ENCODE measurements around the gene ANKRD18A. TPM values are rescaled to one million over a fixed set of nuclear protein-coding genes. Genes with fewer than 3 reads are reported as not detected.

ANKRD18A gene
- total and polyA plus RNA-seq, 2 of the 4 experiments (the other 2 are of a cell fraction) = not detected

GRCh38 chr9:38526591-38526990 is 93.8 kb downstream of the ANKRD18A start:
- in situ Hi-C loops (cut with MboI; ENCODE audit: low sequenced_read_pairs) = loop anchor here (10.0 kb wide), 1 partner anchor 62 kb away; no protein-coding TSS in a partner anchor
- no peaks in the 10 kb centered on the region for H3K79me1 ChIP-seq (ENCODE audit: low read depth in 1 of 2, low read length in 2 of 2)
- no peak overlapping the region for H2BK20ac ChIP-seq (ENCODE audit: low read depth, low read length)
- DNase-seq (no peak), ATAC-seq (ENCODE audit: low read depth) (no peak)
- no peaks in the 10 kb centered on the region for H3K9me1 ChIP-seq (ENCODE audit: insufficient read depth, low read length)
- TF ChIP-seq POLR2A (IDR thresholded peaks at IDR 0.05; ENCODE audit: low read depth, low read length) (no peak), NFE2L2 (IDR thresholded peaks at IDR 0.05; ENCODE audit: low read depth, low read length) (no peak), MAZ (IDR thresholded peaks at IDR 0.05; ENCODE audit: borderline replicate concordance, low read depth, low read length) (no peak), BHLHE40 (IDR thresholded peaks at IDR 0.05; ENCODE audit: low read depth, low read length) (no peak), FOS (IDR thresholded peaks at IDR 0.05; ENCODE audit: low read depth, low read length) (no peak), USF2 (IDR thresholded peaks at IDR 0.05; ENCODE audit: low read depth, low read length) (no peak), RFX5 (IDR thresholded peaks at IDR 0.05; ENCODE audit: low read depth, low read length) (no peak)
- H4K91ac ChIP-seq (ENCODE audit: insufficient read depth, low read depth, low read length) = no peak overlapping the region
- no peak overlapping the region for H3K56ac ChIP-seq (ENCODE audit: extremely low read depth, insufficient read depth, low read length)
- no peak overlapping the region for H2AFZ ChIP-seq (replicated peaks; ENCODE audit: low read length, poor library complexity)
- dilution Hi-C loops (cut with HindIII; ENCODE audit: low sequenced_read_pairs, unreplicated experiment) = no loop called here
- no peak overlapping the region for H4K5ac ChIP-seq (ENCODE audit: low read depth, low read length)
- H3K4ac ChIP-seq (ENCODE audit: low read depth, low read length) = no peak overlapping the region
- H2BK120ac ChIP-seq (ENCODE audit: low read depth, low read length) = no peak overlapping the region
- no peak overlapping the region for H3K18ac ChIP-seq (ENCODE audit: low read depth, low read length)
- POLR2A ChIA-PET (ENCODE audit: unreplicated experiment) = no interaction called here
- CTCF ChIA-PET = no interaction called here
- H3K4me1 ChIP-seq (ENCODE audit: control insufficient read depth, insufficient read depth, low read length) = no peaks in the 10 kb centered on the region
- WGBS, 2 experiments (ENCODE audit: extremely low coverage in 2 of 2, insufficient read length in 1 of 2) = 56% methylated on average over 21 of the region's 38 CpGs; no CpG with 5 or more reads in 1 of the 2 experiments
- no peak overlapping the region for H3K9ac ChIP-seq (ENCODE audit: low read depth, low read length)
- peaks cover 1% of the 10 kb centered on the region; the same call in 1 of the 2 replicates for H3K27me3 ChIP-seq (ENCODE audit: control insufficient read depth, insufficient read depth, low read length)
- intact Hi-C loops (cut with micrococcal nuclease) = no loop called here
- no peaks in the 10 kb centered on the region for H3K9me3 ChIP-seq (ENCODE audit: control insufficient read depth, insufficient read depth, low read length)
- H4K8ac ChIP-seq (ENCODE audit: low read depth in 2 of 2, low read length in 2 of 2) = no peak overlapping the region
- no peak overlapping the region for H3K4me3 ChIP-seq (ENCODE audit: insufficient read depth, low read depth, low read length)
- H3K36me3 ChIP-seq (ENCODE audit: control insufficient read depth, insufficient read depth, low read length) = no peaks in the 10 kb centered on the region
- H2AK5ac ChIP-seq (ENCODE audit: low read depth, low read length) = no peak overlapping the region
- H4K20me1 ChIP-seq (ENCODE audit: insufficient read depth, low read length) = no peaks in the 10 kb centered on the region
- H2BK15ac ChIP-seq (ENCODE audit: low read depth, low read length) = no peak overlapping the region
- no peak overlapping the region for H3K27ac ChIP-seq (ENCODE audit: insufficient read depth, low read length)
- no peak overlapping the region for H3K4me2 ChIP-seq (ENCODE audit: low read depth, low read length)
- no peak overlapping the region for H2BK5ac ChIP-seq (ENCODE audit: low read depth, low read length, poor library complexity, severe bottlenecking)
- no TSS peak for BruUV-seq (replicated peaks)
- H3K14ac ChIP-seq (replicated peaks; ENCODE audit: low read depth, low read length) = no peak overlapping the region
- no peak overlapping the region for H2AK9ac ChIP-seq (replicated peaks; ENCODE audit: low read depth, low read length, poor library complexity)
- no peak overlapping the region for H3K23ac ChIP-seq (ENCODE audit: low read depth, low read length)

Data from IMR-90 (cell line).